K562 (cell line): ENCODE data around the gene GATA1. TPM values are rescaled to one million over a fixed set of nuclear protein-coding genes. Genes with fewer than 3 reads are reported as not detected.

Experiments used
- AFF4 ChIP-seq: sonication (generic); formaldehyde crosslinking; IDR thresholded peaks from 2 replicates; pipeline ENCODE4 v1.8.0; 2023; ENCODE audit warnings: mild to moderate bottlenecking, missing genetic modification reagents
- BHLHE40 ChIP-seq: IDR thresholded peaks from 2 replicates; pipeline ENCODE4 v1.6.1; 2011; ENCODE audit warnings: low read length, improper control_type of control experiment
- CHD2 ChIP-seq: IDR thresholded peaks from 2 replicates; pipeline ENCODE4 v1.6.1; 2011; ENCODE audit warnings: low read depth, low read length
- CREM ChIP-seq: IDR thresholded peaks from 2 replicates; pipeline ENCODE4 v1.6.1; 2014; ENCODE audit warnings: antibody characterized with exemption, low read depth
- E2F8 ChIP-seq: fragments of 450-650 bp; IDR thresholded peaks from 2 replicates; pipeline ENCODE4 v1.7.1; 2018; ENCODE audit warnings: mild to moderate bottlenecking, low read depth; ENCODE audit not compliant: partially characterized antibody
- HDGF ChIP-seq: fragments of 450-650 bp; IDR thresholded peaks from 2 replicates; pipeline ENCODE4 v1.6.1; 2016
- L3MBTL2 ChIP-seq: fragments of 450-650 bp; IDR thresholded peaks from 2 replicates; pipeline ENCODE4 v1.6.1; 2016; ENCODE audit warnings: mild to moderate bottlenecking, moderate library complexity
- MNT ChIP-seq, 2 experiments: fragments of 450-650 bp; conservative IDR thresholded peaks; 2 replicates each; pipeline ENCODE4 v1.6.1; 2017; ENCODE audit warnings: mild to moderate bottlenecking in 2 of 2, moderate library complexity in 2 of 2
- NFE2L1 ChIP-seq: fragments of 450-650 bp; IDR thresholded peaks from 2 replicates; pipeline ENCODE4 v1.6.1; 2016; ENCODE audit warnings: missing genetic modification characterization, low read depth, mild to moderate bottlenecking, missing compliant biosample characterization, moderate library complexity, borderline replicate concordance
- PHF8 ChIP-seq: fragments of 200-600 bp; sonication (generic); IDR thresholded peaks from 2 replicates; pipeline ENCODE4 v1.6.1; 2012; ENCODE audit warnings: mixed run types, mild to moderate bottlenecking, inconsistent platforms, low read length, moderate library complexity, borderline replicate concordance
- PREB ChIP-seq: sonication (generic); formaldehyde crosslinking; IDR thresholded peaks from 2 replicates; pipeline ENCODE4 v1.8.1; 2023; ENCODE audit warnings: mild to moderate bottlenecking, missing genetic modification reagents
- SMAD4 ChIP-seq: fragments of 250-450 bp; sonication (Bioruptor Pico); conservative IDR thresholded peaks from 2 replicates; pipeline ENCODE4 v1.8.0; 2021; ENCODE audit warnings: inconsistent platforms, mild to moderate bottlenecking, moderate library complexity
- SNAPC5 ChIP-seq: fragments of 250-450 bp; sonication (Bioruptor Pico); IDR thresholded peaks from 2 replicates; pipeline ENCODE4 v1.8.0; 2021; ENCODE audit warnings: moderate library complexity, mild to moderate bottlenecking, inconsistent platforms
- TRIM25 ChIP-seq: fragments of 450-650 bp; IDR thresholded peaks from 2 replicates; pipeline ENCODE4 v1.7.0; 2016; ENCODE audit warnings: borderline replicate concordance
- ZNF57 ChIP-seq: fragments of 450-650 bp; formaldehyde crosslinking; IDR thresholded peaks from 2 replicates; pipeline ENCODE4 v1.4.0; 2020; ENCODE audit warnings: mild to moderate bottlenecking, moderate library complexity
- polyA plus RNA-seq, 8 experiments: library from polyadenylated mRNA; depleted of rRNA in 4 of 8; stranded (reverse) in 5 of 8; unstranded in 3 of 8; fragments of >200 nt; fragmentation: Nextera tagmentation in 2 of 8; fragmentation: Illumina TruSeq in 1 of 8; extraction: Ambion mirVana in 2 of 8; extraction: Trizol in 1 of 8; gene quantifications; 2 replicates each; pipeline versions ENCODE4 v1.2.1 to v1.2.3, GENCODE V29; 2011 to 2014; ENCODE audit warnings: inconsistent platforms in 1 of 8, missing spikeins in 1 of 8
- total RNA-seq, 7 experiments: library from RNA; depleted of rRNA in 6 of 7; stranded (reverse); fragments of >200 nt in 6 of 7; fragmentation: Illumina TruSeq in 2 of 7; extraction: Trizol in 2 of 7; gene quantifications; 2 replicates each; pipeline versions ENCODE4 v1.2.1 to v1.2.3, GENCODE V29; 2011 to 2021; ENCODE audit warnings: low replicate concordance in 1 of 7

Gene GATA1
- total and polyA plus RNA-seq, 9 of the 15 experiments (the other 6 are each of a cell fraction or from before 2014, with no cell fraction given), result 11.9 to 291 (median 116) TPM

- TF ChIP-seq AFF4 (CRISPR knock-in tag) (peak; percentile 76; the same call in 1 of the 2 replicates), CREM (peak; percentile 98), ZNF57 (CRISPR knock-in tag) (no peak), SNAPC5 (CRISPR knock-in tag) (no peak), PREB (no peak), NFE2L1 (tag) (no peak), CHD2 (peak; percentile 98), E2F8 (peak; percentile 98), HDGF (peak; percentile 92), MNT (conservative IDR thresholded peaks at IDR 0.05) (no peak), SMAD4 (CRISPR knock-in tag) (peak; percentile 45), TRIM25 (no peak), PHF8 (peak; percentile 20; the same call in 1 of the 2 replicates), BHLHE40 (peak; percentile 64), L3MBTL2 (peak; percentile 71; the same call in 1 of the 2 replicates)
These were observed 15.1 kb downstream of the GATA1 start, which contains the start of gene HDAC6 (continued) for GRCh38 chrX:48801280-48802088.
